Measurements from ENCODE around the gene BBS4.

BBS4 gene

DNA sequence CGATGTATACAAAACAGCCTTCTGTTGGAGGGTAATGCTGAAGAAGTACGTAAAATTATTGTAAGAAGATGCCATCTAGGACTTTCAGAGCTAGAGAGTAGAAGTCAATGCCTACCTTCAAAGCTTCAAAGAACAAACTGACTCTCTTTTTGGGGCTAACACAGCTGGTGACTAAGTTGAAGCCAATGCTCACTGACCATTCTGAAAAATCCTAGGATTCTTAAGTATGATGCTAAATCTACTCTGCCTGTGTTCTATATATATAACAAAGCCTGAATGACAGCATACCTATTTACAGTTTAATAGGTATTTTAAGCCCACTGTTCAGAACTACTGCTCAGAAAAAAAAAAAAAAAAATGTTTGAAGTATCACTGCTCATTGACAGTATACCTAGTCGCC is 78.6 kb downstream of the BBS4 start:
- no peak for DNase-seq

DNA sequence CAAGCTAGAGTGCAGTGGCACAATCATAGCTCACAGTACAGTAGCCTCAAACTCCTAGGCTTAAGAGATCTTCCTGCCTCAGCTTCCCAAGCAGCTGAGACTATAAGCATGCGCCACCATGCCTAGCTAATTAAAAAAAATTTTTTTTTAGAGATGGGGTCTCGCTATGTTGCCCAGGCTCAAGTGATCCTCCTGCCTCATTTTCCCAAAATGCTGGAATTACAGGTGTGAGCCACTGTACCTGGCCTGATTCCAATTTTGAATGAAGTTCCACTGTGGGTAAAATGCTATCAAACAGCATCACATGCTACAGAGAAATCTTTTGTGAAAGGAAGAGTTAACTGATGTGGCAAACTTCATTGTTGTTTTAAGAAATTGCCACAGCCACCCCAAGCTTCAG is 80.0 kb downstream of the BBS4 start:
- DNase-seq: no peak

DNA sequence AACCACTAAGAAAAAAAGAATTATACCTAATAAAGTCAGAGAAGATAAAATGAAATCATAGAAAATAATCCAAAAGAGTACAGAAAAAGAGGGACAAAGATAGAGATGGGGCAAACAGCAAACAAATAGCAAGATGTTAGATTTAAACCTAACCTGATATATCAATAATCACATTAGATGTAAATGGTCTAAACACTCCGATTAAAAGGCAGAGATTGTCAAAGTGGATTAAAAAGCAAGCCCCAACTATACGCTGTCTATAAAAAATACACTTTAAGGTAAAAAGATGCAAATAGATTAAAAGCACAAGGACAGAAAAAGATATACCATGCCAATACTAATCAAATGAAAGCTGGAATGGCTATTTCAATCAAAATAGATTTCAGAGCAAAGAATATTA is 80.8 kb downstream of the BBS4 start:
- DNase-seq: no peak

DNA sequence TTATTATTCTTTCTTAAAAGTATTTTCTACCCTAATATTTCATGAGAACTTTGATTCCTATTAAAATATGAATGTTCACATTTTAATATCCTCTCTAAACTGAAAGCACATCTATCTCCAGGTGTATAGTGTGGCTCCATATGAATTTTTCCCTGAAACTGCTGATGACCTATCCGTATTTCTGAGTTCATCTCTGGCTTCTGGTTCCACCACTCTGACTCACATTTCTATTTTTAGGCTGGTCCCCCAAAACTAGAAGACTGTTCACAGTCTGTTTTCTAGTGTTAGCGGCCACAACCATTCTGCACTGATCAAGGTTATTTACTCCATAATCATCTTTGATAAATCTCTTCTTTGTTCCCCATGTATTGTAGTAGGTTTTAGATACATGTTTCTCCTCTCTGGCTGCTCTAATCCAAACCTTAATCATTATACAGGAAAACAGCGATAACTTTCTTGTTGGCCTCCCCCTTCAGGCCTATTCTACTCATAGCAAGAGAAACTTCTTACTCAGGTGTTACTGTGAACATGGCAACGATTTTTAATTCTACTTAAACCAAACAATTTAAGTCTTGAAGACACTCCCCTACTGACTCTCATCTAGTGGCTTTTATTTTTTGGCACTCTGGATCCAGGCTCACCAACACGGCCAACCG is 84.8 kb downstream of the BBS4 start:
- no peak for DNase-seq

DNA sequence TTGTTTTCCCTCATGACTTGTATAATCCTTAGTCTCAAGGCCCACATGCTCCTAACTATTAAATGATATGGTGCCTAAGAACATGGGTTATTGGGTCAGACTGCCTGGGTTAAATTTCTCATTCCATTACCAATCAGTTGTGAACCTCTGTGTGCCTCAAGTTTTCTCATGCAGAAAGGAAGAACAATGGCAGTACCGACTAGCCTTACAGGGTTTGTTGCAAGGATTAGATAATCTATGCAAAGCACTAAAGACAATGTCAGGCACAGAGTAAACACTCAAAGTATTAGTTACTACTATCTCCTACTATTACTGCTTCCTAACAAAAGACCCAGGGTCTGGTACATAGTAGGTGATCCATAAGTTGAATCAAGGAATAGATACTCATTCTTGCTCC is 85.3 kb downstream of the BBS4 start:
- DNase-seq: no peak

DNA sequence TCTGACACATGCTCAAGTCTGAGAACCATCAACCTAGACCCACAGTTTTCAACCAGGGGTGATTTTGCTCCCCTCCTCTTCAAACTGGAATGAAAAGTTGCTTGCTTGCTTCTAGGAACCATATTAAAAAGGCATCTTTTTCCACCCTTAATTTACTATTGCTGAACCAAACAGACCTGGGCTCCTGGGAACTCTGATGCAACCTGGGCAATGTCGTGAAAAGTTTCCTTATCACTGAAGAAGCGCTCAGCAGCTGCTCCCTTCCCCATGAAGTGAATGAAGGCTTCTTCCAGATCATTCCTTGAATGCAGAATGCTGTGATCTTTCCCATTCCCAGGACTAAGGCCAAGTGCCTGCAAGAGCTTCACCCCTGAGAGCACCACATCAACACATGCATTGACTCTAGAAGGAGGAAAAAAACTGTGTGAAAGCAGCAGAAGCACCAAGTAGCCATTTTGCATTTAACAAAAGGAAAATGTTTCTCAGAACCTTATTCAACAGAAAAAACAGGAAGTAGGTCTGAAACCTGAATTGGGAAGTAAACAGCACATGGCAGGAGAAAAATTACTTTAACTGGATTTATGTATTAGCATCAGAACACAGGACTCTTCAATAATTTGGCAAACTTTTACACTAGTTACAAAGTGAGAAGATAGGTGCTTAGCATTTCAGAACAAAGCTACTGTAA is 88.8 kb downstream of the BBS4 start:
- DNase-seq: no peak

DNA sequence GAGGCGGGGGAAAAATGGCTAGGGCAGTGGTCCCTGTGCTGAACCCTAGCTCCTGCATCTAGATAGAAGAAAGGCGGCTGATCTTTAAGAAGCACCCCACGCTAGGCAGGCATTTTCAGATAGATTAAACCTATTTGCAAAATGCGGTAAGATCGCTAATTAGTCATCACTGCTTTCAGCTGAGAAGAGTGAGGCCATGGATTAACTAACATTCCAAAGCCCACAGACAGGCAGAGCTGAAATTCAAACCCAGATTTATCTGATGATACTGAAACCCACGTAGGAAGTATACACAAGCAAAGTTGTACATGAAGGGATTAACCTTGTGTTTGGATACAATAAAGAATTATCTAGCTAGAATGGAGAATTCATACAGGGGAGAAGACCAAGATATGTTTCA is 92.8 kb downstream of the BBS4 start:
- no peak for DNase-seq

DNA sequence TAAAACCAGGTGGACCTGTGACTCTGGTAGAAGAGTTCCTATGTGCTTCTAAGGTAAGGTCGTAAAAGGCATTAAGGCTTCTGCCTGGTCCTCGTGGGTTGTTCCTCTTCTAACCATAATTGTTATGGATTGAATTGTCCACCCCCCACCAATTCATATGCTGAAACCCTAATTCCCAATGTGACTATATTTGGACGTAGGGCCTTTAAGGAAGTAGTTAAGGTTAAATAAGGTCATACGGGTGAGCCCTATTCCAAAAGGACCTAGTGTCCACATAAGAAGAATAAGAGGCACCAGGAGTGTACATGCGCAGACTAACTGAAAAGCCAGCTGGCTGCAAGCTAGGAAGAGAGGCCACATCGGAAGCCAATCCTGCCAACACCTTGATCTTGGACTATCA is 95.6 kb downstream of the BBS4 start:
- DNase-seq: no peak

DNA sequence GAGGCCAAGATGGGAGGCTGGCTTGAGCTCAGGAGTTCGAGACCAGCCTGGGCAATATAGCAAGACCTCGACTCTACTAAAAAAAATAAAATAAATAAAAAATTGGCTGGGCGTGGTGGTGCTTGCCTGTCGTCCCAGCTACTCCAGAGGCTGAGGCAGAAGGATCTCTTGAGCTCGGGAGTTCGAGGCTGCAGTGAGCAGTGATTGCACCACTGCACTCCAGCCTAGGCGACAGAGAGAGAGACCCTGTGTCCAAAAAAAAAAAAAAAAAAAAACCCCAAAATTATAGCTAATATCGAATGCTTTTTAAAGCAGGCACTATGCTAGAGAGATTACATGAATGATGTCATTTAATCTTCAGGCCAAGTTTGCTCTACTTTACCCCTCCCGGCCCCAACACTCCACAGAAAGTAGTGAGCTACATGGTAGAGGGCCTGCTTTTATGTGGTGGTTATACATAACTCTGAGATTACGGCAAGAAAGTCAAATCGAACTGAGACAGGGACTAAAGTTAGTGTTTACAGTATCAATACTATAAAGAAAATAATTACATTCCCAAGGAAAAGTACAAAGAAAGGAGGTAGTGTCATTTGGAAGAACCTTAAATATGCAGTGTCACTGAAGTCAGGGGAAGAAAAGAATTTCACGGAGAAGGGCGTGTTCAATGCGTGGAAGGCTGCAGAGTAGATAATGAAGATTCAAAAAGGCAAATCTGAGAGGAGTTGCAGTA is 96.4 kb downstream of the BBS4 start:
- DNase-seq: no peak

DNA sequence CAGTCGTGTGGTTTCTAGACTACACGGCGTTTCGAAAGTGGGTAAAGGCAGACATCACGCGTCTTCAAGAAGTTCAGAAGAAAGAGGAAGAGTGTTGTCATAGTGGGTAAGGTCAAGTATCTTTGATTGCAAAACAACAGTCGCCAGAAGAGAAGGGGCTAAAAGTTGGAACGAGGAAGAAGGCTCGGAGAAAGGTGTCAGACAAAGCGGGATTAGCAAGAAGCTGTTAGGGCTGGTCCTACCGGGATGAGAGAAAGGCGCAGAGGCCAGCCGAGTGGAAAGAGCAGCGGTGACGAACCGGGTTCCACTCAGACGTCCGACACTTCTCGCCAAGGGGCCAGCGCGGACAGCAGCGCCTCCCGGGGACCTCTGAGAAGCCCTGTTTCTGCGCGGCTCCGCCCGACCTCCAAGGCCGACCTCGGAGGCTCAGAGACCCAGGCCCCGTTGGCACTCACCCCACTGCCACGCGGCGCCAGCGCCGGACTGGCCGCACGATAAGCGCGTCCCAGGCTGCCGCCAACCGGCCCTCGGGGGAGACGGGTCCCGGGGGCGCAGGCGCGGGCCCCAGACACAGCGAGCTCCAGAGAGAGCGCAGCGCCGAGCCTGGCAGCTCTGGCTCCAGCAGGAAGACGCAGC is 97.1 kb downstream of the BBS4 start:
- DNase-seq: no peak

DNA sequence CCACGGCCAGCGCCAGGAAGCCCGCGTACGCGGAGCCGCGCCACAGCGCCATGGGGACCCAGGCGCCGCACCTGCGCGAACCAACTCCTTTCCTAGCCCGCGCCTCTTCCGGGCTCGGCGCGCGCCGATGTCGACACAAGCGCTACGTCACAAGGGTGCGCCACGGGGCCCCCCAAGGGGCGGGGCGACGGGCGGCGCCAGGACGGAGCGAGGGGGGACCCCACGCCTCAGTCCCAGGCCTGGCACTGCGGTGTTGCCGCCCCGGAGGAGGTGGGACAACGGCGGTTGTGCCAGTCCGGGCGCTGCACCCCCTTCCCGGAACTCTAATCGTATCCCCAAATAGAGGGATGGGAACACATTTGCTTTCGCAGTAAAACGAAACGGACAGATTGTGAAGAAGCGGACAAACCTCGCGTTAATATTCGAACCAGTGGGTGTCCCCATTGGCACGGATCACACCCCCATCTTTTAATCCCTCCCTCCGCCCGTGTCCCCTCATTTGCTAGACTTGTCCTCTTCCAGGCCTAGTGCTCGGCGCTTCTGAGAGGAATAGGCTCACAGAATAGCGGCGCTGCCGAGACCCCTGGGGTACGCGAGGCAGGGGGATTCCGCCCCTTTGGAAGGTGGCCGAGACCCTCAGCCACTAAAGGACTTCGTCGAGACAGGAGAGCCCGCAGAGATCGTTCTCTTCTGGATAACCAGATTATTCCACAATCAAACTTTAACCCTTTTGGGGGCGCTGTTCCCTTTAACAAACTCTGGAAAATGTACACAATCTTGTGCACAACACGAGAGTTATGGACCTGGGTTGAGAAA is 97.8 kb downstream of the BBS4 start, which contains the start of gene ADPGK:
Gene ADPGK, minus strand, starts transcription at position 119 of the 816 bp plus-strand sequence. Its CDS starts 67 bp downstream, at position 52.
- peak; percentile 93 for DNase-seq

DNA sequence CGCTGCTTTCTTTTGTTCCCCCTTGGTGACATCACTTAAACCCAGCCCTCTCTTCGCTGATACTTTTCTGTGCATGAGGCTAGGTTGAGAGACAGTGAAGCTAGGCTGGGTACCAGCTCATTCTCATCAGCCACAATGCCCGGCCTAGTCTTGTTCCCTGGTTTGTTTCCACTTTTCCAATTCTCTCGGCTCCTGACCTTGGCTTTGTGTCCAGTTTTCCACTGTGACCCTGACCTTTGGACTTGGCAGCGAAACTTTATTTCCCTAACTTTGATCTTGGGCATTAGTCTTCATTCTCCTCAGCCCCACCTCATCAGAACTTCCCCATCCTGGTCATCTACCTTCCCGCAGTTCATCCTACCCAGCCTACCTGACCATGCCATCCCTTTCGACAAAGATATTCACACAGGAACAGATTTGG is 98.5 kb downstream of the BBS4 start:
- DNase-seq: no peak

DNA sequence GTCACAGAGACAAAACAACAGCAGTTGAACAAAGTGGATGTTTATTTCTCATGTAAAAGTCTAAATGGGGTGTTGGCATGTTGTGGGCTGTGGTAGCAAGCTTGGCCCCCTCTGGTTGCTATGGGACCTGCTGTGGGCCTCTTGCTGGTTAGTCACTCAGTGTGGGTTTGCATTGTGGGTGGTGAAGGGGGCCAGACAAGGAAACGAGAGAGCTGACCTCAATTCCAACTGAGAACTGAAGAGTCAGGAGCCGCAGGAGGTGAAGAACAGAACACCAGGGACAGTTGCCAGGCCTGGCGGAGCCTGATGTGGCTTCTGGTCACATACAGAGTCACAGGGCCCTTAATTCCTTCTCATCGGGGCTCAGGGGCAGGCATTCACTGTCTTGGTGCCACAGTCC is 99.4 kb downstream of the BBS4 start:
- DNase-seq: no peak

DNA sequence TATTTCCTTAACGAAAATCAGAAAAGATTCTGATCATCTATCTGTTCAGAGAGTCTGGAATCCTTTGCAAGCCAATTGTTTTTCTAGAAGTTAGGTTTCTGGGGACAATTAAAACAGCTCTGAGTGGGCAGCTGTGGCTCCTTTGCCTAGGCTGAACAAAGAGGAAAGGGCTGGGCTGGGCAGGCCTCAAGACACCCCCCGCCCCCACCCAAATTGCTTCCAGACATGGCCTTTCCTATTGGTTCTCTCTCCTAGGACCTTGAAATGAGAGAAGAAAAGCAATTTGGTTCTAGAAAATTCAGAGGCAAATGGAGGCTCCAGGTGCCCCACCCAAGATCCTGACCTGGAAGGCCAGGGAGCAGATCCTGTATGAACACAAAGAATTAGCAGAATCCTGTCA is 99.8 kb downstream of the BBS4 start:
- no peak for DNase-seq

DNA sequence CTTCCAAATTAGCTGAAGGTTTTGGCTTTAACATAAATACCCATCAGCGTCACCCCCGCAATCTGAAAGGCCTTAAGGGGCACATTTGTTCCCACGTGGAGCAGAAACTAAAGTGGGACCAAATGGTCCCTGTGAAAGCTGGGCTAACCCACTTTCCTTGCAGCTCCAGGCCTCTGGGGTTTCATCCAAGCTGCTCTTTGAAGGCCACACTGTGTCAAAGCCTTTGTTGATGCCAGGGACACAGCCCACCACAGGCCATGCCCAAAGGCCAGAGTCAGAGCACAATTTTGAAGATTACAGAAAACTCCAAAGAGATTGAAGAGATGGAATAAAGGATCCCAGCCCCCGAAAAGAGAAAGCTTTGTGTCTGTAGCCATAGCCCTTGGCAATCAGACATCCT is 100.2 kb downstream of the BBS4 start:
- DNase-seq: no peak

DNA sequence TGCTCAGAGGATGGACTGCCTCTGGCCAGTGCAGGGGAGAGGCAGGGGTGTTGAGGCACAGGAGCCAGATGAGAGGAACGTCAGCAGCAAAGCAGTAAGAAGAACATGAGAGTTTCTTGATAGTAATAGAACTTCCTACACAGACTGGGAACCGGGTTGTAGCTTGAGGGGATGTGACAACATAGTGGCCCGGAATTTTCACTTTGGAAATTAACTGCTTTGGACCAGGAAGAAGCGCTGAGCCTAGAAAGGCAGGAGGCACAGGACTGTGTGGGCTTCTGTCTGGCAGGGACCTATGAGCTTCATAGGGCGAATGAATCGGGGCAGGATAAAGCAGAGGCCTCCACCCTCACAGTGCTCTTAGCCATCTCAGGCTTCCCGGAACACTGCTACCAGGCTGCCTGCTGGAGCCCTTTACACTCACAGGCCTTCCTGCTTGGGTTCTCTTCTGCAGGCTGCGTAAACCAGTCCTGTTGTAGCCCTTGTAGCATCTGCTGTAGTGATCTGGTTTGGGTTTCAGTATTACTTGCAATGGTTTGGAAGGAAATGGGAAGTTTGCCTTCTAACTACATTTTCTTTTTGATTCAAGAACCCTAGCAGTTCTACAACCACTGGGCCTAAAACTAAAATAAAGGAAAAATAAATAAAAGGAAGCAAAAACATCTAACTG is 100.8 kb downstream of the BBS4 start:
- DNase-seq: no peak

DNA sequence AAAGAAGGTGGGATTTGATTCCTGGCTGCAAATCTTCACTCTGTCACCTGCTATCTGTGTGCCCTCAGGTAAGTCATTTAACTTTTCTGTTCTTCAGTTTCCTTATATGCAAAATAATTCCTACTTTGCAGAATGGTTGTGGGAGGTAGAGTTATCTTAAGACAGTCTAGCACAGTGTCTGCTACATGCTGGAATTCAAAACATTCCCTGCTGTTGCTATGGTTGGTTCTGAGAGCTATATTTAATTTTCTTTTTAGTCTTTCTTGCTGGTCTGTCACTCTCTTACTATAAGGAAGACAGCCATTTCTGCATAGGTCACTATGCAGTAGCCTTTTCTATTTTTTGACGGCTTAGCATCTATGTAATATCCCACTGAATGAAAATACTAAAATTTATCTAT is 101.5 kb downstream of the BBS4 start:
- DNase-seq: no peak
